HG03520 (cell line): ENCODE measurements around the gene WIZ.

Source experiments
- ATAC-seq: cut with Tn5 transposase; IDR thresholded peaks from one replicate; pipeline ENCODE4 v1.9.1; 2021; ENCODE audit warnings: mild to moderate bottlenecking, moderate library complexity; ENCODE audit not compliant: unreplicated experiment

WIZ gene

DNA sequence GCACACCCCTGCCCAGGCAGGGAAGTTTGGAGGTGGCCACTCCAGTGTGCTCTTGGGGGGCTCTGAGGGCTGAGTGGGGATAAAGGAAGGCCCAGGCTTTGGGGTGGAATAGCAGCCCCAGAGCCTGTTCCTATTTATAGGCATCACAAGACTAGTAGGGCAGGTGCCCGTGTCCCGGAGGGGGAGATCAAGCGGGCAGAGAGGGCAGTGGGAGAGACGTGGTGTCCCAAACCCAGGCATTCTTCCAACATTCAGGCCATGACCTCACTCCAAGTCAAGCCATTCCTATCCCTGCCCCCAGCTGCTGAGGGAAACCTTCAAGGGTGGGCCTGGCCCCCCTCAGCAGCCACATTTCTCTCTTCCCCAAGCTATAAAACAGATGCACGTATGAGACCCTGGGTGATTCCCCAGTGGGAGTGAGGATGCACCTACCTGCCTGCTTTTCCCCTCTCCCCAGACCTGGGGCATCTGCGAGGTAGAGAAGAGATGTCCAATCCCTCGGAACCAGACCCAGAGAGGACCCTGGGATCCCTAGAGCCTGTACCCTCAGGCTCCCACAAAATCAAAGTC is 3.9 kb downstream of the WIZ start:
- ATAC-seq: no peak

- ATAC-seq: no peak
Observed at GRCh38 chr19:15445227-15445605, 4.5 kb downstream of the WIZ start.

DNA sequence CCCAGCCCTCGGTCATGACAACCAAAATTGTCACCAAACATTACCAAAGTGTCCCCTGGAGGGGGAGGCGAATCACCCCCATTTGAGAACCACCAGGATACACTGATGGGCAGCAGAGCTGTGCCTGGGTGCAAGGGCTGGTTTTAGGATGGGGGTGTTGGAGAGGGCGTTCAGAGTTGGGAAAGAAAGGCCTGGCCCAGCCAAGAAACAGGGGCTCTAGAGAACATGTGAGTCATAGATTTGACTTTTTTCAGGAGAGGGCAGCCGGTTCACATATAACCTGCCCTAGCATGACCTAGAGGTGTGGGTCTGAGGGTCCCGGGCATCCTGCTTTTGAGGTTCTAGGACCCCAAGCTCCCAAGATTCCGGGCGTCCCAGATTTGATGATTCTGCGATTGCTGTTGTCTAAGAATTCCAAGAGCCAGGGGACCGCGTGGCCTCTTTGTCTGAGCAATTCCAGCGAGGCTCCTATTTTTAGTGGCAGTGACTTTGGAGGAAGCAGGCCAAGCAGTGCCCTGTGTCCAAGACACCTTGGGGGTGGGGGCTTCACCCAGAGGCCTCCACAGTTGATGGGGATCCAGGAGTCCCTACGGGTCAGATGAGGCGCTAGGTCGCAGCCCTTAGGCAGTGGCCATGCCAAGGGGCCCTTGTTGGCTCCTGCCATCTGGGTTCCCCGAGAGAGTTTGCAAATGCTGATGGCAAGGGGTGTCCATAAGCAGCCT is 5.1 kb downstream of the WIZ start:
- ATAC-seq: no peak

GRCh38 chr19:15443838-15444237 is 5.9 kb downstream of the WIZ start:
- no peak for ATAC-seq

- no peak for ATAC-seq
Observed at GRCh38 chr19:15443325-15443724, 6.4 kb downstream of the WIZ start.

DNA sequence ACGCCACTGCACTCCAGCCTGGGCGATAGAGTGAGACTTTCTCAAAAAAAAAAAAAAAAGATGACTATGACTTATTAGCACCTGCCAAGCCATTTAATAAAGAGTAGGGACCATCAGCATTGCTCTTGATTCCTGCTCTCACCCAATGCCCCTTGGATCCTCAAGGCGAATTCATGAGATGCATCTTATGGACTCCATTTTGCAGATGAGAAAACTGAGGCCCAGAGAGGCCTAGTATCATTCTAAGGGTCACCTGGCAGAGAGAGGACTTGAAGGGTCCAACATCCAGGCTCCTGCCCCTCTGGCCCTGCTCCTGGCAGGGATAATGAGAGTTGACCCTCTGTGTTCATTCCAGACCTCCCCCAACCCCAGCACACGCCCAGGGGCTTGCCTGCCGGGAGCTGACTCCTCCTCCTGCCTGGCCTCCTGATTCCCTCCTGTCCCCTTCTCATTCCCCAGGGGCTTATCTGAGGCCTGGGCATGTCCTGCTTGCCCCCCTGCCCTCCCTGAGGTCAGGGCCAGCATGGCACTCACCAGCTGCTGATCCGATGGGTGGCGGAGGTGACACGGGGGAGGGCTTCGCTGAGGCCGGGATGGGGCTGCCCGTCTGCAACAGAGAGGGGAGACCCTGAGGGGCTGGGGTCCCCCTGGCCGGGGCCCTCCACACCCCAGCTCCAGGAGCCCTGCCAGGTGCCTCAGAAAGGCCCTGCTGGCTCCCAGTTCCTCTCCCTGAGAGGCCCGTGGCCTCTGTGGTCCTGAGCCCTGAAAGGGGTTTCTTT is 7.4 kb downstream of the WIZ start:
- no peak for ATAC-seq

DNA sequence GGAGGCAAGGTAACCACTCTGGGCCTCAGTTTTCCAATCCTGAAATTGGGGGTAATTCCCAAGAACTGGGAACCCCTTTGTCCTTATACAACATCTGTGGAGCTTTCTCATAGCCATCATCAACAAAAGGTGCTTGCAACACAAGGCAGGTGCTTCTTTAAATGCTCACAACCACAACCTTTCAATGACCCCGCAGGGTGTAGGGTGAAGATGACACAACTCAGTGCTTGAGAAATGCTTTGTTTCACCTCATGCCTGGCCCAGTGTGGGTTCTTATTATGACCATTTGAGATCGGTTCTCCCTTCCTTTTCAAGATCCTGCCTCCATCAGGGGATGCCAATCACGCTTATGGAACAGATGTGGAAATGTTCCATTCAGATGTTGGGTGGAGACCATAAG is 8.4 kb downstream of the WIZ start:
- ATAC-seq: no peak

- ATAC-seq: no peak
Observed at GRCh38 chr19:15439821-15440641, 9.7 kb downstream of the WIZ start.

GRCh38 chr19:15439078-15439799 is 10.5 kb downstream of the WIZ start:
- ATAC-seq: no peak

- no peak for ATAC-seq
Observed at GRCh38 chr19:15438577-15438976, 11.2 kb downstream of the WIZ start.

GRCh38 chr19:15438124-15438496 is 11.6 kb downstream of the WIZ start:
- no peak for ATAC-seq

- ATAC-seq: no peak
Observed at GRCh38 chr19:15437355-15438123, 12.2 kb downstream of the WIZ start.

GRCh38 chr19:15436826-15437110 is 13.0 kb downstream of the WIZ start:
- ATAC-seq: no peak

DNA sequence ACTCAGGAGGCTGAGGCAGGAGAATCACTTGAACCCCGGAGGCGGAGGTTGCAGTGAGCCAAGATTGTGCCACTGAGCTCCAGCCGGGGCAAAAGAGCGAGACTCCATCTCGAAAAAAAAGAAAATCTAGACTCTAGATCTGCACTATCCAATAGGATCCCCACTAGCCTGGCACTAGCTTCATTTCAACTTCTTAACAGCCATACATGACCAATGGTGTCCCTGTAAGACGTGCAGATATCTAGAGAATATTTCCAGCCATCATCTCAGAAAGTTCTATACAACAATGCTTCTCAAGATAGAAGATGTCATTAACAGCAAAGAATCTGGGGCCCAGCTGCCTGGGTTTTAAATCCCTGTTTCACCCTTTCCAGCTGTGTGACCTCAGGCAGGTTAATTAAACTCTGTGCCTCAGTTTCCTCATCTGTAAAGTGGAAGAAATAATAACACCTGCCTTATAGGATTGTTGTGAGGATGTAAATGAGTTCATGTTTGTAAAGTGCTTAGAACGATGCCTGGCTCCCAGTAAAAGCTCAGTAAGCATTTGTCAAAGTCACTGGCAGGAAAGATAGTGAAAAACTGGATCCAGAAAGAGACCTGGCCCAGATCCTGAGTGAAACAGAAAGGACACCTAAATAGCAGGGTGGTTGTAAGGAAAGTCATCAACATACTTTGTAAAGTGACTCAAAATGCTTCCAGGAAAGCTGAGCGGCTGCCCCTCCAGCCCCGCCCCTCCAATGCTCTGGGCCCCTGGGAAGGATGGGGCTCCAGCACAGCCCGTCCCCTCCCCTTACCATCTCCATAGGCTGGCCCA is 13.5 kb downstream of the WIZ start:
- ATAC-seq: no peak

GRCh38 chr19:15433519-15434069 is 16.2 kb downstream of the WIZ start:
- ATAC-seq: no peak

DNA sequence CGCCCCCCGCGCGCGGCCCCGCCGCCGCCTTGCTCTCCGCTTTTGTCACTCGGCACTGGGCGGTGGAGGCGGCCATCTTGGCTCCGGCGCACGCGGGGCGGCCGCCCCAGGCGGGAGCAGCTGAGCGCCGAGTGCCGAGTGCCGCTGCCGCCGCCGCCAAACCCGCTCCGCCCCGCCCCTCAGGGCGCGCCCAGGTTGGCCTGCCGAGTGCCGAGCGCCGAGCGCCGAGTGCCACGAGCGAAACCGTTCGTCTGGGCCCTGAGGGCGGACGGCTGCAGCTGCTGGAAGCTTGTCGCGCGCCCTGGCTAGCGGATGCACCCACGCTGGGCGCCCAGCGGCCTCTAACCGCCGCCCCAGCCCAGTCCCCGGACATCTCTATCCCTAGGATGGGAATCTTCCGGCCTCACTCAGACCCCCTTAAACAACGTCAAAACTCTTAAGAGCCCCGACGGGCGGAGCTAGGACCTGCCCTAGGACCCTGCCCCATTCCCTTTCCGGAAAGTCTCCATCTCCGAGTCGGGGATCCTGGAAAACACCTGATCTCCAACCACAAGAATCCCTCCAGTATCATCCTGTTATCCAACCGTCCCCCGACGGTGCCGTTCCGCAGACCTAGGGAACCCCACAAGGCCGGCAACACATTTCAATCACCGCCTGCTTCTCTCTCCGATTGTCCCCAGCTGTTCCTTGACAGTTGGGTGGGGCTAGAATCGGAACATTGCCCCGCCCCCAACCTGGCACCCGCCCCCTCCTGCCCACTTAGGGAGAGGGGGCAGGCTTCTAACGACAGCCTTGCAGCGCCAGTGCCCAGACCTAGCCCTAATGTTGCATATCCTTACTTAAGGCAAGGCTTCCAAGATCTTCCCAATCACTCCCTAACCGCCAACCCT is 16.9 kb downstream of the WIZ start:
- ATAC-seq: peak; percentile 56

DNA sequence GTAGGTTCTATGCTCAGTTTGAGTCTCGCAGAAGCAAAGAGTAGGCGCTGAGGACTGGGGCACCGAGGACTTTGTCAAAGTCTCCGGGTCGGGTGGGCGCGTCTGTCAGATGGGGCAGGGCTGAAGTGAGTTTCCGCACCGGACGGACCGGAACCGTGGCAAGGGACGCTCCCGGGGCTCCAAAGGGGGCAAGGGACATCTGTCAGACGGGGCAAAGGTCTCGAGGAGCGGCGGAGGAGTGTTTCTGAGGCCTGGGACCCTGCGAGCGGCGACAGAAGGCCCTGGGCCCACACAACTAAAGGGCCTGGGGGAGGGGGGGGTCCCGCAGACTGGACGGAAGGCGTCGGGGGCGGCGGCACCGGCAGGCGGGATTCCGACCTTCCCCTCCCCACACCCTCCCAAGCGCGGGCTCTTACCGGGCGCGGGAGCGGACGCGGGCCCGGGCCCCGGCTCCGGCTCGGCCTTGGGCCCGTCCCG is 17.7 kb downstream of the WIZ start:
- no peak for ATAC-seq
